ENCODE measurements around the gene MYF5. TPM values are rescaled to one million over a fixed set of nuclear protein-coding genes. Genes with fewer than 3 reads are reported as not detected.

MYF5 gene
- total RNA-seq, 4 donors from 2014 or later, result not detected

- TF ChIP-seq EP300 (IDR thresholded peaks at IDR 0.05), result no peak
- TF ChIP-seq, protein P1, sequence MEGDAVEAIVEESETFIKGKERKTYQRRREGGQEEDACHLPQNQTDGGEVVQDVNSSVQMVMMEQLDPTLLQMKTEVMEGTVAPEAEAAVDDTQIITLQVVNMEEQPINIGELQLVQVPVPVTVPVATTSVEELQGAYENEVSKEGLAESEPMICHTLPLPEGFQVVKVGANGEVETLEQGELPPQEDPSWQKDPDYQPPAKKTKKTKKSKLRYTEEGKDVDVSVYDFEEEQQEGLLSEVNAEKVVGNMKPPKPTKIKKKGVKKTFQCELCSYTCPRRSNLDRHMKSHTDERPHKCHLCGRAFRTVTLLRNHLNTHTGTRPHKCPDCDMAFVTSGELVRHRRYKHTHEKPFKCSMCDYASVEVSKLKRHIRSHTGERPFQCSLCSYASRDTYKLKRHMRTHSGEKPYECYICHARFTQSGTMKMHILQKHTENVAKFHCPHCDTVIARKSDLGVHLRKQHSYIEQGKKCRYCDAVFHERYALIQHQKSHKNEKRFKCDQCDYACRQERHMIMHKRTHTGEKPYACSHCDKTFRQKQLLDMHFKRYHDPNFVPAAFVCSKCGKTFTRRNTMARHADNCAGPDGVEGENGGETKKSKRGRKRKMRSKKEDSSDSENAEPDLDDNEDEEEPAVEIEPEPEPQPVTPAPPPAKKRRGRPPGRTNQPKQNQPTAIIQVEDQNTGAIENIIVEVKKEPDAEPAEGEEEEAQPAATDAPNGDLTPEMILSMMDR (IDR thresholded peaks at IDR 0.05), result no peak
- no peak for TF ChIP-seq POLR2A (IDR thresholded peaks at IDR 0.05)
- H3K27me3 ChIP-seq, result peaks cover 0 to 36% of the 10 kb centered on the region in 2 donors
- no peaks in the 10 kb centered on the region for H3K9me3 ChIP-seq
- H3K4me1 ChIP-seq, result no peaks in the 10 kb centered on the region
- H3K27ac ChIP-seq, result no peak overlapping the region
- no peaks in the 10 kb centered on the region for H3K36me3 ChIP-seq
- 45 to 60% methylated on average over 10 of the region's 10 CpGs for WGBS, 2 donors
- DNase-seq (ENCODE audit: low spot score in 2 of 2), result no peak
- H3K4me3 ChIP-seq, result no peak overlapping the region
These were observed 931 bp upstream of the MYF5 start for GRCh38 chr12:80715713-80716249.

DNA sequence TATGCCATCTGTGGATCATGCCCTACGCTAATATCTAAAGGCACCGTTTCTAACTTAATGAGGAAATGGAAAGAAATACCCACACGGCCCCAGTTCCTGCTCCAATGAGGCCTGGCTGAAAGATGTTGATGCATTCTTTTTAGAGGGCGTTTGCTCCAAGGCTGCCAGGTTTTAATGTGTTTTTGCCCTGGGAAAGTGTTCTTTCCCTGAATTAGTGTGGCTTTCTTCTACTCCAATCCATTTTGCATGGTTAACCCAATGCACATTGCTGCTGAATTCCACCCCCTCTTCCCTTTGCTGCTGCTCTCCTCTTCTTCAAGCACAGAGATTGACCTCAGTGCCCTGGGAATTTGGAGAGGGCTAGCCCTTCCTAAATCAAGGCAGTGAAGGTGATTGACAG is 1.1 kb downstream of the MYF5 start:
- Histone ChIP-seq H3K9me3 (no peaks in the 10 kb centered on the region), H3K4me3 (no peak overlapping the region), H3K27me3 (peaks cover 0 to 32% of the 10 kb centered on the region in 2 donors), H3K36me3 (no peaks in the 10 kb centered on the region), H3K4me1 (no peaks in the 10 kb centered on the region), H3K27ac (no peak overlapping the region)
- 68 to 76% methylated on average over 4 of the region's 4 CpGs for WGBS, 2 donors
- no peak for TF ChIP-seq POLR2A (IDR thresholded peaks at IDR 0.05)
- no peak for TF ChIP-seq EP300 (IDR thresholded peaks at IDR 0.05)
- TF ChIP-seq, protein P1 (IDR thresholded peaks at IDR 0.05), result no peak
- no peak for DNase-seq (ENCODE audit: low spot score in 2 of 2)

DNA sequence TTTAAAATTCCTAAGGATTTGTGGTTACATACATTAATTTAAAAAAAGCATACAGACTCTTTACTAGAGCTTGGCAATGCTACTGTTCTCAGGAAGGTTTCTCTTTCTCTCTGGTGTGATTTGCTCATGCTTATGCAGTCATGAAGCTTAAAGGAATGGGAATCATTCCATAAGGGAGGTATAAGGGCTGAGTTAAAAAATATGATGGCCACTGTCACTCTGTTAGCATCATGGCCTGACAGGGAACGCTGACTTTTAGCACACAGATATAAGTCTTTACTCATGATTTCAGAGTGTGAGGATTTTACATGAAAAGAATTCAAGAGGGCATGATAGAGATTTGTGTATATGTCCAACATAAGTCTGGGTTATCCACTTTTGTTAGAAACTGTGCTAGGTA is 3.8 kb downstream of the MYF5 start:
- H3K27me3 ChIP-seq, result peaks cover 0 to 17% of the 10 kb centered on the region in 2 donors
- no peaks in the 10 kb centered on the region for H3K9me3 ChIP-seq
- H3K4me1 ChIP-seq, result no peaks in the 10 kb centered on the region
- no peaks in the 10 kb centered on the region for H3K36me3 ChIP-seq
- no peak overlapping the region for H3K27ac ChIP-seq
- H3K4me3 ChIP-seq, result no peak overlapping the region
- TF ChIP-seq, protein P1 (IDR thresholded peaks at IDR 0.05), result no peak
- TF ChIP-seq EP300 (IDR thresholded peaks at IDR 0.05) (no peak), POLR2A (IDR thresholded peaks at IDR 0.05) (no peak)
- whole genome bisulfite sequencing, 2 donors, result 94 to 97% methylated on average over 1 of the region's 1 CpG
- no peak for DNase-seq (ENCODE audit: low spot score in 2 of 2)

DNA sequence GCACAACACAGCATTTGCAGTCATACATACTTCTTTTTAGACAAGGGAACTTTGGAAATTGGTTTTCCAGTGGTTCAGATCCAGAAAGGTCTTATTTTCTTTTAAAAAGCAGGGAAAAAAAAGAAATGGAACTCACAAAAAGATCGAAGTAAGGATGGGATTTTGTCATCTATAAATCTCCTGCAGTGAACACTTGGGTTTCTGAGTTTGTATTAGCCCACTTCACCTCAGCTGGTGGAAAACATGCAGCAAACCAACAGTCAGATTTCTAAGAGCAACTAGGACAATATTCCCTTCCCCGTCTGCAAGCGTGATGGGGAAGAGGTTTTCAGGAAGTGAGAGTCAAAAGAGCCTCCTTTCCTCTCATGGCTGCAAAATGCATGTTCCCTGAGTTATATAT is 4.6 kb downstream of the MYF5 start:
- H3K9me3 ChIP-seq, result no peaks in the 10 kb centered on the region
- no peak overlapping the region for H3K27ac ChIP-seq
- WGBS, 2 donors, result 74 to 78% methylated on average over 3 of the region's 3 CpGs
- no peak for DNase-seq (ENCODE audit: low spot score in 2 of 2)
- H3K4me1 ChIP-seq, result no peaks in the 10 kb centered on the region
- no peak overlapping the region for H3K4me3 ChIP-seq
- H3K27me3 ChIP-seq, result peaks cover 0 to 9% of the 10 kb centered on the region in 2 donors
- no peak for TF ChIP-seq POLR2A (IDR thresholded peaks at IDR 0.05)
- TF ChIP-seq, protein P1 (IDR thresholded peaks at IDR 0.05), result no peak
- TF ChIP-seq EP300 (IDR thresholded peaks at IDR 0.05), result no peak
- no peaks in the 10 kb centered on the region for H3K36me3 ChIP-seq

DNA sequence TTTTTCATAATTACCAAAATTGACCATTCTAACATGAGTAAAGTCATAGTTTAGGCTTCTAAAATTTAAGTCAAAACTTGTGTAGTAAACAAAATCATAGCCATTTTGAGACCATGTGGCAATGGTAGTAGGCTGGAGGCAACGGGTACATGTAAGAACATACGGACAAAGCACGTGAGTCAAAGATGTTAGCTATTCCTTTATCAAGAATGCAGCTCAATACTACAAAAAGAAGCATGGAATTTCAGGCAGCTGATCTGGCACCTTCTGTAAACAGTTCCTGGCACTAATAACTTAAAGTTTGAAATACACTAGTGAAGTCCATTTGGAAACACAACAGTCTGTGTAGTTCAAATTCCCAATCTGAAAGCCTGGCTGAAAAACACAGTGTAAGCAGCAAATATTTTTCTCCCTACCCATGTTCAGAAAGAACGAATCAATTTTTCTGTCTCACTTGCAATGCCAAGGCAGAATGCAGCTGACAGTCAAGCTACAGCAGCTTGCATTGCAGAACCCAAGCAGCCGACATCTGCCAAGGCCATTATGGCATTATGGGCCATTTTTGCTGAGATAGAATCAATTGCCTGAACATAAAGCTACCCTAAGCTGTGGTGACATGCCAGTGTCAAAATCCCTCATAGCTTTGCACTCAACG is 29.3 kb downstream of the MYF5 start:
- no peak overlapping the region for H3K27ac ChIP-seq
- no peaks in the 10 kb centered on the region for H3K36me3 ChIP-seq
- no peak overlapping the region for H3K4me3 ChIP-seq
- TF ChIP-seq EP300 (IDR thresholded peaks at IDR 0.05) (no peak), POLR2A (IDR thresholded peaks at IDR 0.05) (no peak)
- TF ChIP-seq, protein P1 (IDR thresholded peaks at IDR 0.05), result no peak
- DNase-seq (ENCODE audit: low spot score in 2 of 2), result no peak
- WGBS, 2 donors, result 37 to 71% methylated on average over 6 of the region's 6 CpGs
- H3K4me1 ChIP-seq, result no peaks in the 10 kb centered on the region
- no peaks in the 10 kb centered on the region for H3K9me3 ChIP-seq
- H3K27me3 ChIP-seq, result no peaks in the 10 kb centered on the region
